Esophagus squamous epithelium (tissue), 5 donors: ENCODE results near the gene RPS6KC1. TPM values are rescaled to one million over a fixed set of nuclear protein-coding genes. Genes with fewer than 3 reads are reported as not detected.

Experiments
- DNase-seq: peaks from one replicate; lab custom pipeline; 2025; lab: John Stamatoyannopoulos, UW
- H3K27ac ChIP-seq, 4 donors: fragments of 200-600 bp; sonication (generic); one replicate each; pipeline ENCODE4 v1.5.1; 2016 to 2019; ENCODE audit warnings: mild to moderate bottlenecking in 1 of 4
- H3K27me3 ChIP-seq, 4 donors: fragments of 200-600 bp; sonication (generic); 1 replicate in 3 of 4; 2 replicates in 1 of 4; pipeline versions ENCODE4 v1.5.1 to v1.6.0; 2017 to 2021; ENCODE audit warnings: antibody characterized with exemption in 1 of 4
- H3K36me3 ChIP-seq, 3 donors: fragments of 200-600 bp; sonication (generic); one replicate each; pipeline ENCODE4 v1.5.1; 2016 to 2019
- H3K4me1 ChIP-seq, 3 donors: fragments of 200-600 bp; sonication (generic); one replicate each; pipeline ENCODE4 v1.5.1; 2017 to 2019
- H3K4me3 ChIP-seq, 4 donors: fragments of 200-600 bp; sonication (generic); 1 replicate in 3 of 4; 2 replicates in 1 of 4; pipeline ENCODE4 v1.5.1; 2016 to 2019; ENCODE audit warnings: mild to moderate bottlenecking in 2 of 4, moderate library complexity in 1 of 4
- H3K9me3 ChIP-seq, 3 donors: fragments of 200-600 bp; sonication (generic); one replicate each; pipeline ENCODE4 v1.5.1; 2016 to 2019
- CTCF ChIP-seq, 6 experiments: fragments of 450-650 bp in 4 of 6; fragments of 200-600 bp in 2 of 6; sonication (generic) in 2 of 6; IDR thresholded peaks; one replicate each; pipeline ENCODE4 v1.5.1; 2016 to 2019; ENCODE audit warnings: antibody characterized with exemption in 6 of 6, mild to moderate bottlenecking in 4 of 6, moderate library complexity in 4 of 6
- POLR2A ChIP-seq, 4 donors: fragments of 450-650 bp; IDR thresholded peaks; one replicate each; pipeline ENCODE4 v1.6.1; 2017; ENCODE audit warnings: antibody characterized with exemption in 4 of 4, mild to moderate bottlenecking in 4 of 4, moderate library complexity in 3 of 4
- WGBS, 2 donors: methylation state at CpG; one replicate each; pipeline ENCODE4 v1.1.5; 2018; 5-methylcytosine and 5-hydroxymethylcytosine counted together
- intact Hi-C: fragments of 100-400 bp; cut with DNase I; formaldehyde crosslinking; loops from one replicate; pipeline ENCODE4 v1.15.0; 2022
- total RNA-seq, 4 donors: library from RNA; depleted of rRNA; stranded (reverse); fragments of >200 nt; gene quantifications; one replicate each; pipeline ENCODE4 v1.1.0, GENCODE V29; 2016
- donor health status: DM: yes; HTN: yes; CAD: no.

The RPS6KC1 gene
- total RNA-seq, 4 donors from 2014 or later = 7.4 to 16.8 (median 13.7) TPM

GRCh38 chr1:213163278-213163711 is 112.3 kb downstream of the RPS6KC1 start:
- H3K4me3 ChIP-seq = no peak overlapping the region
- no peak overlapping the region for H3K27ac ChIP-seq
- H3K9me3 ChIP-seq = no peaks in the 10 kb centered on the region
- intact Hi-C loops = no loop called here
- H3K4me1 ChIP-seq = peaks cover 0 to 3% (median 0%) of the 10 kb centered on the region in 3 donors
- H3K36me3 ChIP-seq = no peaks in the 10 kb centered on the region
- 70 to 77% methylated on average over 3 of the region's 3 CpGs for WGBS, 2 donors
- TF ChIP-seq POLR2A (IDR thresholded peaks at IDR 0.05) (no peak), CTCF (IDR thresholded peaks at IDR 0.05) (no peak)
- DNase-seq = no peak
- no peaks in the 10 kb centered on the region for H3K27me3 ChIP-seq

DNA sequence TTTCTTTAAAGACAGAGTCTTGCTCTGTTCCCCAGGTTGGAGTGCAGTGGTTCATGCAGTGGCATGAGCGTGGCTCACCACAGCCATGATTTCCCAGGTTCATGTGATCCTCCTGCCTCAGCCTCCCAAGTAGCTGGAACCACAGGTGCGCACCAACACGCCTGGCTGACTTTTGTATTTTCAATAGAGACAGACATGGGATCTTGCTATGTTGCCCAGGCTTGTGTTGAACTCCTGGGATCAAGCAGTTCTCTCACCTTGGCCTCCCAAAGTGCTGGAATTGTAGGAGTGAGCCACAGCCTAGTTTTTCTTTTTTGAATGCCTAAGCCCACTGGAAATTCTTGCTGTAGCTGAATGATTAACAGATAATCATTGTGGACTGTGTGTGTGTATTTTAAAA is 113.5 kb downstream of the RPS6KC1 start:
- intact Hi-C loops = no loop called here
- TF ChIP-seq CTCF (IDR thresholded peaks at IDR 0.05) (no peak), POLR2A (IDR thresholded peaks at IDR 0.05) (no peak)
- Histone ChIP-seq H3K36me3 (no peaks in the 10 kb centered on the region), H3K9me3 (no peaks in the 10 kb centered on the region), H3K4me3 (no peak overlapping the region), H3K4me1 (no peaks in the 10 kb centered on the region), H3K27ac (no peak overlapping the region), H3K27me3 (no peaks in the 10 kb centered on the region)
- 100% methylated on average over 3 of the region's 3 CpGs for WGBS, 2 donors
- DNase-seq = no peak

DNA sequence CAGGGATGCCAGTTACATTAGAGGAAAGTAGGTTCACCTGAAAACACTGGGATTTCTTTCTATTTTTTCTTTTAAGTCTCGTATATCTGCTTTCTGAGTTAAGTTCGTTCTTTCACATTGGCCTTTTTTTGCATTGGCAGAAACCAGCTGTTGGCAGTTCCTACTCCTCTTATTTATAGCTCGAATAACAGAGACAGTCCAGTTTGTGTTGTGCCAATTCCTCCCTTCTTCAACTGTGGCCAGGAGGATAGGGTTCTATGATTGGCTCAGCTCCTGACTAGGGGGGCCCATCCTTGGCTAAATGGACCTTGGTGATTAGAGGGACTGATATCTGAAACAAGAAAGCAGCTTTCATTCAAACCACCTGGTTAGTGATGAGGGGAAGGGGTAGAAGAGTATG is 115.8 kb downstream of the RPS6KC1 start:
- H3K27ac ChIP-seq = no peak overlapping the region
- WGBS, 2 donors = 56 to 67% methylated on average over 3 of the region's 3 CpGs
- DNase-seq = no peak
- no peaks in the 10 kb centered on the region for H3K36me3 ChIP-seq
- H3K9me3 ChIP-seq = no peaks in the 10 kb centered on the region
- H3K27me3 ChIP-seq = no peaks in the 10 kb centered on the region
- TF ChIP-seq POLR2A (IDR thresholded peaks at IDR 0.05) (no peak), CTCF (IDR thresholded peaks at IDR 0.05) (no peak)
- H3K4me3 ChIP-seq = no peak overlapping the region
- intact Hi-C loops = no loop called here
- H3K4me1 ChIP-seq = no peaks in the 10 kb centered on the region

DNA sequence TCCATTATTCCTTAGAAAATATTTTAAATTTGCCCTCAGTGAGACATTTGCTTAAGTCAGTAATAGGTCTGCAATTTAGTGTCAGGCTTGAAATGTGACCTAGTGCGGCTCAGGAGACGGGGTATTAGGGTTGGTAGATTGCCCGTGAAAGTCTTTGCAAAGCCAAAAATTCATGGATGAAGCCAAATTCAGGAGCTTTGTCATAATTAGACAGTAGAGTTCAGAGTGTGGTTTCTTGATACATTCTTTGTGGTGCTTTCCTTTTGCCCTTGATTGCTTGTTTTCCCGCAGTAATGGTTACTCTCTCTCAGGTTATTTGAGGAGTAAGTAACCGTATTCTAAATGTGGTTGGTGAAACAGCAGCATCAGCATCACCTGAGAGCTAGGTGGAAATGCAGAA is 120.7 kb downstream of the RPS6KC1 start:
- intact Hi-C loops = no loop called here
- Histone ChIP-seq H3K27me3 (no peaks in the 10 kb centered on the region), H3K27ac (no peak overlapping the region), H3K9me3 (no peaks in the 10 kb centered on the region), H3K4me3 (no peak overlapping the region), H3K36me3 (peaks cover 0 to 7% (median 0%) of the 10 kb centered on the region in 3 donors), H3K4me1 (no peaks in the 10 kb centered on the region)
- TF ChIP-seq POLR2A (IDR thresholded peaks at IDR 0.05) (no peak), CTCF (IDR thresholded peaks at IDR 0.05) (no peak)
- WGBS, 2 donors = 93% methylated on average over 4 to 5 of the region's 5 CpGs
- no peak for DNase-seq

- WGBS, 2 donors = 55 to 73% methylated on average over 3 of the region's 3 CpGs
- TF ChIP-seq POLR2A (IDR thresholded peaks at IDR 0.05) (no peak), CTCF (IDR thresholded peaks at IDR 0.05) (no peak)
- Histone ChIP-seq H3K9me3 (no peaks in the 10 kb centered on the region), H3K27me3 (no peaks in the 10 kb centered on the region), H3K4me1 (no peaks in the 10 kb centered on the region), H3K36me3 (peaks cover 0 to 7% (median 0%) of the 10 kb centered on the region in 3 donors), H3K27ac (no peak overlapping the region), H3K4me3 (no peak overlapping the region)
- intact Hi-C loops = no loop called here
- DNase-seq = no peak
Observed at GRCh38 chr1:213176341-213176740, 125.3 kb downstream of the RPS6KC1 start.
